ENCODE results near the gene ZNF564. TPM values are rescaled to one million over a fixed set of nuclear protein-coding genes. Genes with fewer than 3 reads are reported as not detected.

The ZNF564 gene
- total and polyA plus RNA-seq, 5 donors from 2014 or later: 16.1 to 20.2 (median 17.1) TPM

- H3K4me3 ChIP-seq (ENCODE audit: low read depth, low read length): peak overlapping the region; percentile 82
- no peaks in the 10 kb centered on the region for H3K36me3 ChIP-seq (ENCODE audit: control insufficient read depth, insufficient read depth, low read length)
- Mint-ChIP-seq H3K36me3 (no peaks in the 10 kb centered on the region), H3K27me3 (no peaks in the 10 kb centered on the region), H3K27ac (peak overlapping the region; percentile 61 to 97 (median 97)), H3K9me3 (peaks cover 0 to 5% (median 0%) of the 10 kb centered on the region in 7 donors), H3K4me3 (peak overlapping the region; percentile 93 to 99 (median 97)), H3K4me1 (peaks cover 10 to 37% (median 25%) of the 10 kb centered on the region in 4 donors)
- ATAC-seq (ENCODE audit: low read depth in 2 of 2): no peak
- peaks cover 23% of the 10 kb centered on the region for H3K4me1 ChIP-seq (ENCODE audit: control insufficient read depth, insufficient read depth, low read length, poor library complexity, severe bottlenecking)
- H3K27me3 ChIP-seq (ENCODE audit: control insufficient read depth, insufficient read depth, low read length): no peaks in the 10 kb centered on the region
- H3K9me3 ChIP-seq (ENCODE audit: control insufficient read depth in 2 of 2, low read length in 2 of 2): no peaks in the 10 kb centered on the region
- DNase-seq: no peak
- peak overlapping the region; percentile 60 for H3K27ac ChIP-seq (ENCODE audit: insufficient read depth, low read length, poor library complexity, severe bottlenecking)
Measured at GRCh38 chr19:12484011-12484370, 67.3 kb downstream of the ZNF564 start.

DNA sequence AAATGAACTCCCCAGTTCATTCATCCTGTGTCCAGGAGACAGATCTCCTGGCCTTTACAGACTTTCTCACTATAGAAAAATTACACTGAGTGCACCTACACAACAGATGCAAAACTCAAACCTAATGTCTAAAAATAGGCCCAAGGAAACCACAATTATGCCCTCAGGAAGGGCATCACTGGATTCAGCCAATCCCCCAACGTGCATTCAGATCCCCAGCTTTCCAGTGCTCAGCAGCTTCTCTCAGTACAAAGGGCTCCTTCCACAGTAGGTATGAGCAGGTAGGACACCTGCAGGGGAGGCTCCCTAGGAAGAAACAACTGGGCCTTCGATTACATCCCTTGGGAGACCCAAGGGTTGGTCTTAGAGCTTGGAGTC is 68.8 kb downstream of the ZNF564 start:
- H3K4me3 ChIP-seq (ENCODE audit: low read depth, low read length): no peak overlapping the region
- peak overlapping the region in 2 of 3 donors; percentile 57 to 76 for H3K27ac Mint-ChIP-seq

GRCh38 chr19:12481781-12482508 is 69.3 kb downstream of the ZNF564 start:
- ATAC-seq (ENCODE audit: low read depth in 2 of 2): no peak
- Histone ChIP-seq H3K36me3 (ENCODE audit: control insufficient read depth, insufficient read depth, low read length) (no peaks in the 10 kb centered on the region), H3K4me3 (ENCODE audit: low read depth, low read length) (no peak overlapping the region), H3K27me3 (ENCODE audit: control insufficient read depth, insufficient read depth, low read length) (no peaks in the 10 kb centered on the region), H3K27ac (ENCODE audit: insufficient read depth, low read length, poor library complexity, severe bottlenecking) (no peak overlapping the region), H3K4me1 (ENCODE audit: control insufficient read depth, insufficient read depth, low read length, poor library complexity, severe bottlenecking) (peaks cover 23% of the 10 kb centered on the region), H3K9me3 (ENCODE audit: control insufficient read depth in 2 of 2, low read length in 2 of 2) (peaks cover 2 to 16% of the 10 kb centered on the region in 2 experiments)
- peaks cover 0 to 6% (median 0%) of the 10 kb centered on the region in 7 donors for H3K9me3 Mint-ChIP-seq
- H3K4me3 Mint-ChIP-seq: peak overlapping the region; percentile 65 to 93 (median 70)
- DNase-seq: no peak
- peak overlapping the region in 2 of 3 donors; percentile 57 to 83 for H3K27ac Mint-ChIP-seq
- H3K4me1 Mint-ChIP-seq: peaks cover 16 to 52% (median 31%) of the 10 kb centered on the region in 4 donors
- no peaks in the 10 kb centered on the region for H3K36me3 Mint-ChIP-seq
- H3K27me3 Mint-ChIP-seq: no peaks in the 10 kb centered on the region

More for the DNA sequence above, 68.8 kb downstream of the ZNF564 start:
- DNase-seq (no peak), ATAC-seq (ENCODE audit: low read depth in 2 of 2) (no peak)
- Histone ChIP-seq H3K9me3 (ENCODE audit: control insufficient read depth in 2 of 2, low read length in 2 of 2) (peaks cover 1 to 11% of the 10 kb centered on the region in 2 experiments), H3K27ac (ENCODE audit: insufficient read depth, low read length, poor library complexity, severe bottlenecking) (no peak overlapping the region), H3K36me3 (ENCODE audit: control insufficient read depth, insufficient read depth, low read length) (no peaks in the 10 kb centered on the region), H3K27me3 (ENCODE audit: control insufficient read depth, insufficient read depth, low read length) (no peaks in the 10 kb centered on the region), H3K4me1 (ENCODE audit: control insufficient read depth, insufficient read depth, low read length, poor library complexity, severe bottlenecking) (peaks cover 23% of the 10 kb centered on the region)
- Mint-ChIP-seq H3K4me1 (peaks cover 16 to 52% (median 31%) of the 10 kb centered on the region in 4 donors), H3K36me3 (no peaks in the 10 kb centered on the region), H3K9me3 (peaks cover 0 to 6% (median 0%) of the 10 kb centered on the region in 7 donors), H3K4me3 (peak overlapping the region; percentile 72 to 93 (median 79)), H3K27me3 (no peaks in the 10 kb centered on the region)

GRCh38 chr19:12478234-12478941 is 72.9 kb downstream of the ZNF564 start:
- no peak overlapping the region for H3K4me3 ChIP-seq (ENCODE audit: low read depth, low read length)
- Mint-ChIP-seq H3K27ac (peak overlapping the region; percentile 20 to 83 (median 82)), H3K27me3 (no peaks in the 10 kb centered on the region), H3K4me1 (peaks cover 14 to 46% (median 24%) of the 10 kb centered on the region in 4 donors), H3K9me3 (peaks cover 0 to 13% (median 1%) of the 10 kb centered on the region in 7 donors), H3K36me3 (peaks cover 3% of the 10 kb centered on the region), H3K4me3 (peak overlapping the region in 3 of 4 donors; percentile 29 to 81 (median 63))
- H3K36me3 ChIP-seq (ENCODE audit: control insufficient read depth, insufficient read depth, low read length): no peaks in the 10 kb centered on the region
- H3K9me3 ChIP-seq (ENCODE audit: control insufficient read depth in 2 of 2, low read length in 2 of 2): peaks cover 17 to 38% of the 10 kb centered on the region in 2 experiments
- no peak overlapping the region for H3K27ac ChIP-seq (ENCODE audit: insufficient read depth, low read length, poor library complexity, severe bottlenecking)
- peak in 1 of 3 donors; percentile 20 for DNase-seq
- H3K27me3 ChIP-seq (ENCODE audit: control insufficient read depth, insufficient read depth, low read length): no peaks in the 10 kb centered on the region
- H3K4me1 ChIP-seq (ENCODE audit: control insufficient read depth, insufficient read depth, low read length, poor library complexity, severe bottlenecking): peaks cover 9% of the 10 kb centered on the region
- ATAC-seq (ENCODE audit: low read depth in 2 of 2): peak in 1 of 2 donors; percentile 25

Other genes starting within 250 kb of the ZNF564 start
- gene ZNF563, start 217.8 kb downstream of the ZNF564 start, total RNA-seq: 1.2 TPM
- gene ZNF563, start 217.8 kb downstream of the ZNF564 start, polyA plus RNA-seq: 10 to 100 TPM in 1 of 4 donors, 1 to 10 TPM in 3; 4.0 to 10.1 (median 6.7) TPM
- gene ZNF442, start 185.8 kb downstream of the ZNF564 start, total RNA-seq: 0.54 TPM
- gene ZNF442, start 185.8 kb downstream of the ZNF564 start, polyA plus RNA-seq: 1 to 10 TPM in 1 of 4 donors, under 1 TPM in 3; 0.48 to 2.3 (median 0.75) TPM
- gene ZNF799, start 150.2 kb downstream of the ZNF564 start, total RNA-seq: 1.8 TPM
- gene ZNF799, start 150.2 kb downstream of the ZNF564 start, polyA plus RNA-seq: 1 to 10 TPM; 2.1 to 8.1 (median 5.8) TPM
- 3.9 TPM for gene ZNF443, start 110.5 kb downstream of the ZNF564 start, total RNA-seq
- gene ZNF443, start 110.5 kb downstream of the ZNF564 start, polyA plus RNA-seq: 1 to 10 TPM in 3 of 4 donors, under 1 TPM in 1; 0.43 to 2.2 (median 1.9) TPM
- gene ZNF709, start 66.7 kb downstream of the ZNF564 start, total RNA-seq: 1.9 TPM
- 1 to 10 TPM; 1.4 to 4.0 (median 3.1) TPM for gene ZNF709, start 66.7 kb downstream of the ZNF564 start, polyA plus RNA-seq
- gene ZNF490, start 59.3 kb upstream of the ZNF564 start, total RNA-seq: 11.3 TPM
- 1 to 10 TPM; 4.7 to 8.4 (median 5.7) TPM for gene ZNF490, start 59.3 kb upstream of the ZNF564 start, polyA plus RNA-seq
- gene ZNF791, start 59.4 kb upstream of the ZNF564 start, total RNA-seq: 65.1 TPM
- gene ZNF791, start 59.4 kb upstream of the ZNF564 start, polyA plus RNA-seq: 10 to 100 TPM in 3 of 4 donors, 1 to 10 TPM in 1; 9.6 to 14.0 (median 12.2) TPM
- 147 TPM for gene MAN2B1, start 115.3 kb upstream of the ZNF564 start, total RNA-seq
- 10 to 100 TPM; 46.3 to 58.6 (median 49.3) TPM for gene MAN2B1, start 115.3 kb upstream of the ZNF564 start, polyA plus RNA-seq
- gene WDR83, start 115.3 kb upstream of the ZNF564 start, total RNA-seq: 13.0 TPM
- 10 to 100 TPM; 10.6 to 18.5 (median 12.9) TPM for gene WDR83, start 115.3 kb upstream of the ZNF564 start, polyA plus RNA-seq
- gene DHPS, start 130.4 kb upstream of the ZNF564 start, total RNA-seq: 122 TPM
- gene DHPS, start 130.4 kb upstream of the ZNF564 start, polyA plus RNA-seq: 100 to 1,000 TPM in 1 of 4 donors, 10 to 100 TPM in 3; 78.5 to 105 (median 96.8) TPM
- gene GNG14, start 136.5 kb upstream of the ZNF564 start, total RNA-seq: not detected
- not detected for gene GNG14, start 136.5 kb upstream of the ZNF564 start, polyA plus RNA-seq
- 1.7 TPM for gene FBXW9, start 145.1 kb upstream of the ZNF564 start, total RNA-seq
- 1 to 10 TPM; 5.0 to 8.1 (median 6.6) TPM for gene FBXW9, start 145.1 kb upstream of the ZNF564 start, polyA plus RNA-seq
- 42.9 TPM for gene TNPO2, start 172.4 kb upstream of the ZNF564 start, total RNA-seq
- gene TNPO2, start 172.4 kb upstream of the ZNF564 start, polyA plus RNA-seq: 1 to 10 TPM; 1.7 to 3.1 (median 2.0) TPM
- gene TRIR, start 183.2 kb upstream of the ZNF564 start, total RNA-seq: 197 TPM
- 100 to 1,000 TPM; 238 to 323 (median 261) TPM for gene TRIR, start 183.2 kb upstream of the ZNF564 start, polyA plus RNA-seq
- gene GET3, start 186.0 kb upstream of the ZNF564 start, total RNA-seq: 37.9 TPM
- gene GET3, start 186.0 kb upstream of the ZNF564 start, polyA plus RNA-seq: 10 to 100 TPM; 68.0 to 91.2 (median 81.9) TPM
- not detected for gene BEST2, start 200.3 kb upstream of the ZNF564 start, total RNA-seq
- gene BEST2, start 200.3 kb upstream of the ZNF564 start, polyA plus RNA-seq: not detected
- gene HOOK2, start 224.1 kb upstream of the ZNF564 start, total RNA-seq: 16.9 TPM
- gene HOOK2, start 224.1 kb upstream of the ZNF564 start, polyA plus RNA-seq: 1 to 10 TPM in 3 of 4 donors, under 1 TPM in 1; 0.24 to 1.9 (median 1.6) TPM
- 2,802 TPM for gene JUNB, start 240.0 kb upstream of the ZNF564 start, total RNA-seq
- gene JUNB, start 240.0 kb upstream of the ZNF564 start, polyA plus RNA-seq: 100 to 1,000 TPM; 582 to 986 (median 765) TPM

Data from CD4-positive, CD25-positive, alpha-beta regulatory T cell (primary cell).